Small intestine (tissue), 7 donors: ENCODE results near the gene KIFC3. TPM values are rescaled to one million over a fixed set of nuclear protein-coding genes. Genes with fewer than 3 reads are reported as not detected.

ENCODE experiments used
- DNase-seq, 2 donors: peaks; one replicate each; pipeline versions ENCODE4 v3.0.0 to v3.0.0-alpha.2; 2013
- FAIRE-seq: peaks from 2 replicates; lab custom pipeline; 2012; peaks lifted over from hg19 to GRCh38; lab: Jason Lieb, UNC
- H3K27ac ChIP-seq, 3 donors: one replicate each; pipeline ENCODE4 v1.5.1; 2013; ENCODE audit warnings: low read length in 2 of 3, mild to moderate bottlenecking in 2 of 3, control low read depth in 1 of 3, inconsistent platforms in 1 of 3, low read depth in 1 of 3, moderate library complexity in 1 of 3
- H3K27me3 ChIP-seq, 3 donors: one replicate each; pipeline ENCODE4 v1.6.1; 2013; ENCODE audit warnings: low read length in 3 of 3, inconsistent platforms in 1 of 3; ENCODE audit not compliant: control insufficient read depth in 3 of 3, insufficient read depth in 3 of 3
- H3K36me3 ChIP-seq, 3 donors: one replicate each; pipeline ENCODE4 v1.6.1; 2013; ENCODE audit warnings: low read length in 3 of 3, inconsistent platforms in 1 of 3, low read depth in 1 of 3, mild to moderate bottlenecking in 1 of 3, moderate library complexity in 1 of 3; ENCODE audit not compliant: control insufficient read depth in 3 of 3, insufficient read depth in 2 of 3
- H3K4me1 ChIP-seq, 3 donors: one replicate each; pipeline ENCODE4 v1.6.1; 2013; ENCODE audit warnings: low read length in 2 of 3, inconsistent platforms in 1 of 3, low read depth in 1 of 3, mild to moderate bottlenecking in 1 of 3, moderate library complexity in 1 of 3; ENCODE audit not compliant: control insufficient read depth in 3 of 3, insufficient read depth in 2 of 3
- H3K4me3 ChIP-seq, 3 donors: one replicate each; pipeline ENCODE4 v1.5.1; 2013; ENCODE audit warnings: low read length in 3 of 3, control low read depth in 1 of 3, inconsistent platforms in 1 of 3, low read depth in 1 of 3, mild to moderate bottlenecking in 1 of 3, moderate library complexity in 1 of 3
- H3K9me3 ChIP-seq, 2 donors: one replicate each; pipeline ENCODE4 v1.6.1; 2013; ENCODE audit warnings: low read depth in 1 of 2, low read length in 1 of 2; ENCODE audit not compliant: control insufficient read depth in 2 of 2, insufficient read depth in 1 of 2
- WGBS, 3 donors: extraction: QIAGEN DNeasy Blood & Tissue Kit; methylation state at CpG; one replicate each; pipeline ENCODE4 v1.1.7; 2013; 5-methylcytosine and 5-hydroxymethylcytosine counted together
- polyA plus RNA-seq, 4 donors: library from polyadenylated mRNA; stranded (reverse) in 3 of 4; unstranded in 1 of 4; fragments of 200-250 nt in 3 of 4; fragments of 120-200 nt in 1 of 4; gene quantifications; one replicate each; pipeline versions ENCODE4 v1.2.1 to v1.2.3, GENCODE V29; 2013
- donor health status: healthy with polysubstance abuse.
- donor health status: control.
- donor health status: control.
- donor health status: Bipolar disorder and iron deficiency.
- donor health status: healthy.

Gene KIFC3
- polyA plus RNA-seq, 4 donors: 12.8 to 237 (median 131) TPM

DNA sequence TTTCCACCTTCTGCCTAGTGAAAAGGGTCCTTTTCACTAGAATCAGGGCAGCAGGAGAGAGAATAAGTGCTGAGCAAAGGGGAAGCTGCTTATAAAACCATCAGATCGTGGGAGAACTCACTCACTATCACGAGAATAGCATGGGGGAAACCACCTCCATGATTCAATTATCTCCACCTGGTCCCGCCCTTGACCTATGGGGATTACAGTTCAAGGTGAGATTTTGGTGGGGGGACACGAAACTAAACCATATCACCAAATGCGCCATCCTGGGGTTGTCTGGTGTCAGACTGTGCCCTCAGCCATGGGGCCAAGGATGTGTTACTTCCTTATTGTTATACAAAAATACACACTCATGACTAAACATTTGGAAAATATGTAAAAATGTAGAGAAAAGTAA is 77.1 kb downstream of the KIFC3 start:
- no peak for DNase-seq
- Histone ChIP-seq H3K4me1 (no peaks in the 10 kb centered on the region), H3K4me3 (no peak overlapping the region), H3K27me3 (no peaks in the 10 kb centered on the region), H3K27ac (no peak overlapping the region), H3K9me3 (no peaks in the 10 kb centered on the region), H3K36me3 (no peaks in the 10 kb centered on the region)
- no peak for FAIRE-seq
- 23 to 44% (median 32%) methylated on average over 5 of the region's 5 CpGs for WGBS, 3 donors

DNA sequence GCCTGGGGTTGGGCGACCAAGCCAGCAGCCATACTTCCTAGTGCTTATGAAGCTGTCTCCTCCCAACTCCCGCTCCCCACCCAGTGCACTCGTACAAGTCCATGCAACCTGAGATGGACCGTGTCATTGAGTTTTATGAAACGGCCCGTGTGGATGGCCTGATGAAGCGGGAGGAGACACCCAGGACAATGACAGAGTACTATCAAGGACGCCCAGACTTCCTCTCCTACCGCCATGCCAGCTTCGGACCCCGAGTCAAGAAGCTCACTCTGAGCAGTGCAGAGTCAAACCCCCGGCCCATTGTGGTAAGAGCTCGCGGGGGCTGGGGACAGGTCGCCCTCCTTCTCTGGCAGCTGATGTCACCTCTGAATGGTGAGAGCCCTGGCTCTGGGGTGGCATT is 77.8 kb downstream of the KIFC3 start:
- no peaks in the 10 kb centered on the region for H3K4me1 ChIP-seq
- no peaks in the 10 kb centered on the region for H3K36me3 ChIP-seq
- FAIRE-seq (no peak), DNase-seq (no peak)
- H3K27ac ChIP-seq: no peak overlapping the region
- H3K9me3 ChIP-seq: no peaks in the 10 kb centered on the region
- H3K27me3 ChIP-seq: no peaks in the 10 kb centered on the region
- 86 to 91% (median 87%) methylated on average over 15 of the region's 15 CpGs for WGBS, 3 donors
- H3K4me3 ChIP-seq: no peak overlapping the region

DNA sequence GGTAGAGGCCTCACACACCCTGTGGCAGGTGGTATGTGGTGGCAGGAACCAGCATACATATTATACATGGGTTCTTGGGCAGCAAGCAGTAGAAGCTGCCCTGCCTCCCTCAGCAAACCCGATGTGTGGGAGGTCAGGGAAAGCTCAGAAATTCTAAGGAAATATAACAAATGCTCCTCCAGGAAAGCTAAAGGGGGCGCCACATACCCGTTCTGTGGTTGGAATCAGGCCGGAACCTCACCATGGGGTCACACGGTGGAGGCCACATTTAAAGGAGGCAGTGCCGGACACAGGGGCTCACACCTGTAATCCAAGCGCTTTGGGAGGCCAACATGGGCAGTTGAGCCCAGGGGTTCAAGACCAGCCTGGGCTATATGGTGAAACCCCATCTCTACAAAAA is 79.1 kb downstream of the KIFC3 start:
- Histone ChIP-seq H3K36me3 (no peaks in the 10 kb centered on the region), H3K4me3 (no peak overlapping the region), H3K27ac (no peak overlapping the region), H3K4me1 (no peaks in the 10 kb centered on the region), H3K9me3 (no peaks in the 10 kb centered on the region), H3K27me3 (no peaks in the 10 kb centered on the region)
- DNase-seq (peak in 1 of 2 donors; percentile 29), FAIRE-seq (no peak)
- WGBS, 3 donors: 68 to 79% (median 72%) methylated on average over 7 of the region's 7 CpGs

DNA sequence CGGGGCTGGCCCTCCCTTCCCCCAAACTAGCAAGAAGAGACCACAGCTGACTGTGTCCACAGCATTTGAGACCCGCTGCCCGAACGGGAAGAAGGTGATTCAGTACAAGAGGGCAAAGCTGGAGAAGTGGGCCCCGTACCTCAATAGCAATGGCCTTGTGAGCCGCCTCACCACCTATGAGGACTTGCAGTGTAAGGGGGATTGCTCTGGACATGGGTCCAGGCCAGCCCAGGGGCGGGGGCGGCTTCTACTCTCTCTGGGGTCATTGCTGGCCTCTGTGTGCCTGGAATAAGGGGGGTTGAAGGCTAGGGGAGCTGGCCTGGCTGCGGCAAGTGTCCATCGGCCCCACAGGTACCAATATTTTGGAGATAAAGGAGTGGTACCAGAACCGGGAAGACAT is 79.6 kb downstream of the KIFC3 start:
- 72 to 83% (median 80%) methylated on average over 11 of the region's 11 CpGs for WGBS, 3 donors
- H3K27ac ChIP-seq: no peak overlapping the region
- FAIRE-seq: no peak
- H3K4me1 ChIP-seq: no peaks in the 10 kb centered on the region
- H3K27me3 ChIP-seq: no peaks in the 10 kb centered on the region
- DNase-seq: no peak
- H3K9me3 ChIP-seq: no peaks in the 10 kb centered on the region
- no peaks in the 10 kb centered on the region for H3K36me3 ChIP-seq
- H3K4me3 ChIP-seq: no peak overlapping the region

DNA sequence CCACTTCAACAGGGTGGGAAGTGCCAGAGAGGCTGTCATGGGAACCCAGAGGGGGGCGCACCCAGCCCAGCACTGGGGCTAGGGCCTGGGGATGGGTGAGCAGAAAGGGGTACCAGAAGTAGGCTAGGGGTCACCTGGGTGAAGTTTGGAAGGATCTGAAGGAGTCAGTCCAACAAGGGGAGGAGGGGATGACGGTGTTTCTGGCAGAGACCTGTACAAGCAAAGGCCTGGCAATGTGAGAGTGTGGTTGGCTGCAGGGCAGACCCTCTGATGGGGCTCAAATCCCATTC is 80.1 kb downstream of the KIFC3 start:
- no peak overlapping the region for H3K4me3 ChIP-seq
- no peaks in the 10 kb centered on the region for H3K9me3 ChIP-seq
- no peaks in the 10 kb centered on the region for H3K27me3 ChIP-seq
- DNase-seq (no peak), FAIRE-seq (no peak)
- no peaks in the 10 kb centered on the region for H3K4me1 ChIP-seq
- H3K27ac ChIP-seq: no peak overlapping the region
- no peaks in the 10 kb centered on the region for H3K36me3 ChIP-seq
- WGBS, 3 donors: 89 to 96% (median 89%) methylated on average over 2 of the region's 2 CpGs

DNA sequence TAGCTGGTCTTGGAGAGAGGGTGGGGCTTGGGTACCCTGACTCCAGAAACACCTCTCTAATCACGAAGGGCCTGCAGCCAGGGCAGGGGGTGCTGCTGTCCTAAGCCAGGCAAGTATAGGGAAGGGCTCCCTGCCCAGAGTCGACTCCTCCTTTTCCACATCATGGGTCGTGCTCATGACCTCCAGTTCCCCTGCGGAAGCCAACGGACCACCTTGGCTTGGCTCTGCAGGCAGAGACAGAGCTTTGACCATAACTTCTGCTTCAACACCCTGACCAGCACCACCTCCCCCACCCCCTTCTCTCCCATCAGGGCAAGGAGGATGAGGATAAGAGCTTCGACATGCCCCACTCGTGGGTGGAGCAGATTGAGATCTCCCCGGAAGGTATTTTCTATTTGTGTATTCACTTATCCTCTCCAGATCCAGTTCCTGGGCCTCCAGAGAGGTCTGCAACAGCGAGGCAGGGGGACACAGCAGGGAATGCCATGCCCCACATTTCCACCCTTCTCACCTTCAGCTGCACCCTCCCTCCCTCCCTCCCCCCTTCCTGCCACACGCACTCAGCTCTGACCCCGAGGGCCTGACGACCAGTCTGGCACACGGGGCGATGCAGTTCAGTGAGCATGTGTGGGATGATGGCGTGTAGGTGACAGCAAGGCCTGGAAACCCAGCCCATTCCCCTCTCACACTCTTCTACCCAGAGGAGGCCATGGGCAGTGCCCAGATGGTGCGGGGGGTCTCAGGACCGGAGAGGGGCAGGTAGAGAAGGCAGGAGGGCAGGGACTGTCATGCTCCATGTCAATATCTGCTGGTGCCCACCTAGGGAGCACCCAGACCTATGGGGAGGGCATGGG is 80.7 kb downstream of the KIFC3 start:
- Histone ChIP-seq H3K4me3 (no peak overlapping the region), H3K9me3 (no peaks in the 10 kb centered on the region), H3K4me1 (no peaks in the 10 kb centered on the region), H3K36me3 (no peaks in the 10 kb centered on the region), H3K27me3 (no peaks in the 10 kb centered on the region), H3K27ac (no peak overlapping the region)
- no peak for FAIRE-seq
- WGBS, 3 donors: 73 to 82% (median 77%) methylated on average over 17 of the region's 17 CpGs
- DNase-seq: no peak

DNA sequence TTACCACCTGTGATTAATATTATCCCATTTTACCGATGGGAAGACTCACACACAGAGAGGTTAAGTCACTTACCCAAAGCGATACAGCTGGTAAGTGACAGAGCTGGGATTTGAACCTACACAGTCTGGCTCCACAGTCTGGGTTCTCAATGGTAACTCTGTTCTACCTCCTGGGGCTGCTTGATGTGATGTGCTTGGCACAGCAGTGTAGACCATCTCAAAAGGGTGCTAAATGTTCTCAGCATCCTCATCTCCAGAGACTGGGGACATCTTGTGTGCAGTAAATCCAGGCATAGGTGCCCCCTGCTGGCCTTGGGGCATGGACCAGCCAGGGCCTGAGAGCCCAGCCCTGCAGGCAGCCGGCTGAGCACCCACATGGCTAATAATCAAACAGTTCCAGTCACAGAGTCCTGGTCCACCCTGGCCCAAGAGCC is 82.1 kb downstream of the KIFC3 start:
- no peak for FAIRE-seq

DNA sequence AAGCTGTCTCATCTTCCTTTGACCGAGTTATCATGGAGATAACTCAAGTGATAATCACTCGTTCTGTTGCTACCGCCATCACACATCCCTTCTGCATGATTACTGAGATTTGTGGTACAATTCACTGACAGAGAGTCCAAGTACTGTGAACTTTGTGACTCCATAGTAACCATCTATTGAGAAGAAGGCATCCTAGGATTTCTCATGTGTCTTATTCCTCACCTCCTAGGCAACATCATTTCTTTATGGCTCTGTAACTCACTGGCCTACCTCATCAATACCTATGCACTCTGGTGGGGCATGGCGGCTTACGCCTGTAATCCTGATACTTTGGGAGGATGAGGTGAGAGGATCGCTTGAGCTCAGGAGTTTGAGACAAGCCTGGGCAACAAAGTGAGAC is 88.2 kb downstream of the KIFC3 start:
- Histone ChIP-seq H3K4me3 (no peak overlapping the region), H3K9me3 (no peaks in the 10 kb centered on the region), H3K27ac (no peak overlapping the region), H3K27me3 (no peaks in the 10 kb centered on the region), H3K4me1 (no peaks in the 10 kb centered on the region), H3K36me3 (no peaks in the 10 kb centered on the region)
- FAIRE-seq: no peak
- DNase-seq: no peak
- 74 to 87% (median 81%) methylated on average over 6 of the region's 6 CpGs for WGBS, 3 donors

More for the DNA sequence above, 82.1 kb downstream of the KIFC3 start:
- Histone ChIP-seq H3K4me3 (no peak overlapping the region), H3K4me1 (no peaks in the 10 kb centered on the region), H3K36me3 (no peaks in the 10 kb centered on the region), H3K27me3 (no peaks in the 10 kb centered on the region), H3K9me3 (no peaks in the 10 kb centered on the region), H3K27ac (no peak overlapping the region)
- WGBS, 3 donors: 59 to 70% (median 62%) methylated on average over 3 of the region's 3 CpGs
- DNase-seq: peak; percentile 55 to 76

DNA sequence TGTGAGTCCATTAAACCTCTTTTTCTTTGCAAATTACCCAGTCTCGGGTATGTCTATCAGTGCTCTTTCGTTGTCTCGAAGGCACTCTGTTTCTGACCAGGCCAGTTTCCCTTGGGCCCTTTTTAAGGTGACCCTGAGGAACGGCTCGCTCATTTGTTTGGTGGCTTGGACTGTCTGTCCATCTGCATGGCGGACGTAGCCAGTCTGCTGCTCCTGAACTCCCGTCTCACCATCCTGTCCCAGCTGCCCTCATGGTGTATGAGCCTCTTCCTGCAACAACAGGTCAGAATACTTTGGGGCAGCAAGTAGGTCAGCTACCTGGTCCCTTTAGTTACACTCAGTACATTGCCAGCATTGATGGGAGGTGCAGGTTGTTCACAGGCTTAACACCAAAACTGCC is 88.7 kb downstream of the KIFC3 start:
- Histone ChIP-seq H3K9me3 (no peaks in the 10 kb centered on the region), H3K4me1 (no peaks in the 10 kb centered on the region), H3K27ac (no peak overlapping the region), H3K27me3 (no peaks in the 10 kb centered on the region), H3K36me3 (no peaks in the 10 kb centered on the region), H3K4me3 (no peak overlapping the region)
- WGBS, 3 donors: 86 to 94% (median 94%) methylated on average over 8 of the region's 8 CpGs
- FAIRE-seq (no peak), DNase-seq (no peak)
